ENCODE measurements around the gene CHD2.

DNA sequence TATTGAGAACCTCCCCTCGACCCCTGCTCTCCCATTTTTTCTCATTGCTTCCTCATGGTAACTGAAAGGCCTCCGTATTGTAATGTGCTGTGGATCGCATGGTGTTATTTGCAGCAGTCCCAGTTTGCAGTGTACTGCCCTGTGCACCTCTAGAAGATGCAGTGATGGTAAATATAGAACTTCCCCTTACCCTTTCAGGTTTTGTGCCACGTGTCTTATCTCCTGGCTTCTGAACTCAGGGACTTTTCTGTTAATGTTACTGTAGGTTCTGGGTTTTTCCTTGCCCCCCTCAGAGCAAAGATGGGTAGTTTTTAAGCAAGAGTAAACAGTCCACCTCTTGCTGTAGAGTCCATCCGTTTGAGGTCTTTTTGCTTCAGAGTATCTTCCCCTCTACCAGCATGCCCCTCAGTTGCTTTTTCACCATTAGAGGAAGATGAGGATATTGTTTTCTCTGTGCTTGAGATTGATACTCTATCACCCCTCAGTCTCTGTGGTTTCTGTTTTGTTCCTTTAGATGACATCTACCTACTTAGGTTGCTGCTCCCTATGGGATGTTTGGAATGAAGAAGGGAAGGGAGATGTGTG lies 22.4 kb downstream of the CHD2 start:
- TF ChIP-seq, protein P1, sequence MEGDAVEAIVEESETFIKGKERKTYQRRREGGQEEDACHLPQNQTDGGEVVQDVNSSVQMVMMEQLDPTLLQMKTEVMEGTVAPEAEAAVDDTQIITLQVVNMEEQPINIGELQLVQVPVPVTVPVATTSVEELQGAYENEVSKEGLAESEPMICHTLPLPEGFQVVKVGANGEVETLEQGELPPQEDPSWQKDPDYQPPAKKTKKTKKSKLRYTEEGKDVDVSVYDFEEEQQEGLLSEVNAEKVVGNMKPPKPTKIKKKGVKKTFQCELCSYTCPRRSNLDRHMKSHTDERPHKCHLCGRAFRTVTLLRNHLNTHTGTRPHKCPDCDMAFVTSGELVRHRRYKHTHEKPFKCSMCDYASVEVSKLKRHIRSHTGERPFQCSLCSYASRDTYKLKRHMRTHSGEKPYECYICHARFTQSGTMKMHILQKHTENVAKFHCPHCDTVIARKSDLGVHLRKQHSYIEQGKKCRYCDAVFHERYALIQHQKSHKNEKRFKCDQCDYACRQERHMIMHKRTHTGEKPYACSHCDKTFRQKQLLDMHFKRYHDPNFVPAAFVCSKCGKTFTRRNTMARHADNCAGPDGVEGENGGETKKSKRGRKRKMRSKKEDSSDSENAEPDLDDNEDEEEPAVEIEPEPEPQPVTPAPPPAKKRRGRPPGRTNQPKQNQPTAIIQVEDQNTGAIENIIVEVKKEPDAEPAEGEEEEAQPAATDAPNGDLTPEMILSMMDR (IDR thresholded peaks at IDR 0.05; ENCODE audit: low read depth, low read length, poor library complexity, severe bottlenecking): no peak
- no peak for TF ChIP-seq EZH2phosphoT487 (IDR thresholded peaks at IDR 0.05; ENCODE audit: borderline replicate concordance, low read length)
